HG02623 (cell line): ENCODE data around the gene DDX31.

Experiments
- ATAC-seq: cut with Tn5 transposase; IDR thresholded peaks from one replicate; pipeline ENCODE4 v1.9.1; 2021; ENCODE audit warnings: moderate library complexity; ENCODE audit not compliant: unreplicated experiment

The DDX31 gene

DNA sequence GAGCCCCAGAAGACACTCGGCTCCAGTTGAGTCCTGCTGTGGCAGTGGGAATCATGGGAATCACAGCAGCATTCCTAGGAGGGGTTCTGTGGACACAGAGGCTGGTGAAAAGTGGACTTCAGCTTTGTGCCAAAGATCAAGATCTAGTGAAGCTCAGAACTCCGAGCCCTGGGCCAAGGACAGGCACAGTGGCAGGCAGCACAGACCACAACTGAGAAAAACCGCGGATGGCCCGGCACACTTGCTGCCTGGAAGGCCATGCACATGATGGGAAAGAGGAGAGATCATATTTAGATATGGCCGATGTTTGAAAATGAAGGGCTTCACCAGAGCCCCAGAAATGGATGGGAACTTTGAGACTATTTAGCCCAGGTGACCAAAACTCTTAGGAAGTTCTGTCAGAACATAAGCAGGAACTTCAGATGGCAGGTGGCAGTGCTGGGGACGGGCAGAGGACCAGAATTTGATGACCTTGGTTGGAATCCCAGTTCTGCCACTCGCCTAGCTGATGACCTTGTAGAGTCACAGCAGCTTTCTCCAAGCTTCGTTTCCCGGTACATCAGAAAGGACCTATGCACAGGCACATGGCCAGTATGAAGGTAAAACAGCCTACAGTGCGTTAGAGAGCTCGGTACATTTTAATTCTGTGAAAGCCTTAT is 69.3 kb downstream of the DDX31 start:
- no peak for ATAC-seq

DNA sequence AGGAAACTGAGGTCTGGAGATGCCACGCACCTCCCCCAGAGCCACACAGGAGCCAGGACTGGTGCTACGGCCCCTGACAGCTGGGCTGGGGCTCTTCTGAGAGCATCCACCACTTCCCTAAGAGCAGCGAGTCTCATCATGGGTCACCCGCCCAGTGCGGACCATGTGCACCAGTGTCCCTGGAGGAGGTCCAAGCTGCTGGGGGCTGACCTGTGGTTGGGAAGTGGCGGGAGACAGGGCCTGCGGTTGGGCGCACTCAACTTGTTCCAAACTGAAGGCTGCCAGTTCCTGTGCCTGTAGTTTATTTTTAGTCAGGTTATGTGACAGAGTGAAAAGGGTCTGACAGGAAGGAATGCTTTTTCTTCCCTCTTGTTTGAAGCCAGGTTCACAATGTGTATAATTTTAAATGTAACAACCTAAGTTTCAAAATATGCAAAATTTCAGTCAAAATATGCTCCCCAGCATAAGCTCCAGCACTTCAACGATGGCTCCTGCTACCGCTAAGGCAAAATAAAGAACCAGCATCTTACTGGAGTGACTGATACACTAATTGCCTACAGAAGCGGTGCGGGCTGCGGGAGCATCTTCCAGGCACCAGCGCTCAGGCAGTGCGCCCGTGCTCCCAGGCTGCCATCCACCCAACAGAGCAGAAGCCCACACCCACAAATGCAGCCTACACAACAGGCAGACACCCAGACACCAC is 72.6 kb downstream of the DDX31 start:
- no peak for ATAC-seq

DNA sequence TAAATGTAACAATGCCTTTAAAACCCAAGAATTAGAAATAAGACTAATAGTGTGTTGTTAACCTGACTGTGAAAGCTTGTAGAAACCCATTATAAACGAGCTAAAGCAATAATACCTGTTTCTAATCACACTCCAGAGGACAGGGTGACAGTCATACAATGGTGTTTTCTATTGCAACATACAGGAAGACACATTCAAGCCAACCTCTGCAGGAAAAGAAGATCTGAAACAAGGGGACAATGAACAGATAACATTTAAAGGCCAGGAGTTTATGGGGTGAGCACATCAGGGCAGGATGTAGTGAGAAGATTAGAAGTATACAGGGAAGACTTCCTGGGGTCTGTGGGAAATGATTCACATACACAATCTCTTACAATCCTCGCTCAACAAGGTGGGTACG is 73.6 kb downstream of the DDX31 start:
- ATAC-seq, result no peak

DNA sequence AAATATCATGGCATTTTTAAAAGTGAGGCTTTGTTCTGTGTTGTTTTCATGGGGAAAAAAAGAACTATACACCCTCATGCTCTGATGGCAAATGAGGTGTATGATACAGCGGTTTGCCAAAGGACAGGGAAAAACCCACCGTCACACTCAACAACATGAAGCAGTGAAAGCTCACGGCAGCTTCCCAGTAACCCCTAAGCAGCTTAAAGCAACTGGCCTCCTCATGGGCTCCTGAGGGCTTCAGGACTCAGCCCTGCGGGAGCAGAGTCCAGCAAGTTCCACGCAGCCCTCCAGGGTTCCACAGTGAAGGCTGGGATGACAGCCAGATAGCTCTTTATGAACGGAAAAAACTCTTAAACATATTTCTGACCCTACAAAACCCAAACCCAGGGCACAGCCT is 74.5 kb downstream of the DDX31 start:
- ATAC-seq, result no peak

DNA sequence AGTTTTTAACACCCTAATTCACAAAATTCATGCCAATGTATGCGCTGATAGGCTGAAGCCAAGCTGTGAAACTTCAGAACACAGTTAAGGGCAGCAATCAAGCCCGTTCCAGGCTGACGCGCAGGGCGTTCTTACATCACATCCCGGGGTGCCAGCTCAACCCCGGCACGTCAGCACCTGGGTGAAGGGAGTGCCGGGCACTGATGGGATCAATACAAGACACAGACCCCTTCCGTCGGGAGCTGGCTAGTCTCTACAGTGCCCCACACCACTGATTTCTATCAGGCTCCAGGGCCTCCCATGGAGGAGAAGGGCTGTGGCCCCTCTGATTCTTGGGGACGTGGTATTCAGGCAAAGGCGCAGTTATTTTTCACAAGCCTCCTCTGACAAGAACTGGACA is 75.4 kb downstream of the DDX31 start:
- no peak for ATAC-seq

DNA sequence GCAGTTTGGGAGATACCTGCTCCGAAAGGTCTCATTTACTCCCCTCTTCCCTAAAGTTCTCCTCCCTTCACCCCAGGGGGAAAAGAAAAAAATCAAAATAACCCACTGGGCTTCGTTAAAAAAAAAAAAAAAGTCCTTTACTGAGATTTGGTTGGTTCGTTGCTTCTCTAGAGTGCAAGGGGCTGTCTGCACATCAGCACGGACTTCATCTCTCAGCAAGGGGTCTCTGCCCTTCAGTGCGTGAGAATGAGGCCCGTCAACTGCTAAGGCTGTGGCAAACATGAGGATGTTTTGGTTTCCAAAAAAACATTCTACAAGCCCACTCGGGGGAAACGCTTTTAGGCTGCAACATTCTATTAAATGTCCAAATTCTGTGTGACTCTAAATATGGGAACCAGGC is 77.3 kb downstream of the DDX31 start:
- ATAC-seq, result no peak

DNA sequence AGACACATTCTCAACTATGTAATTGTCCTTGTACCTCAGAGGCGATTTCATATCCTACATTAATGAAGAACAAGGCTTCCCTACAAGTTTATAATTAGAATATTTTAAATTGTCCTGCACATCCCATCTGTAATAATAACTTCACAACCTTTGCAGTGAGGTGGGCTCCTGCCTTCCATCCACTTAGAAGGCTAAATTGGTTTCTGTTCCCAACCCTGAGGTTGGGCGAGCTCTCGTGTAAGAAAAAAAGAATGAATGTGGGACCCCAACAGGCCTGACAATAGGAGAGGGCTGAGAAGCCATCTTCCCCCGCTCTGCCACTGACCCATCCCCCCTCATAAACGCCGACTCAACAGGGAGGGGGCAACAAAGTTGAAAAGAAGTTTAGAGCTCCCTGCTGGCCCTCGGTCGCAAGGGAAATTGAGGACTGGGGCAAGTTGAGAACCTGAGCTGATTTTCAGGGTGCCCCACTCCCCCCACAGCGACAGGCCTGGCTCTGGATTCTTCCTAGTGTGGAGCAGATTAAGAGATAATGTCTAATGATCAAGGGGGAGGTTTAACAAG is 78.0 kb downstream of the DDX31 start:
- no peak for ATAC-seq

DNA sequence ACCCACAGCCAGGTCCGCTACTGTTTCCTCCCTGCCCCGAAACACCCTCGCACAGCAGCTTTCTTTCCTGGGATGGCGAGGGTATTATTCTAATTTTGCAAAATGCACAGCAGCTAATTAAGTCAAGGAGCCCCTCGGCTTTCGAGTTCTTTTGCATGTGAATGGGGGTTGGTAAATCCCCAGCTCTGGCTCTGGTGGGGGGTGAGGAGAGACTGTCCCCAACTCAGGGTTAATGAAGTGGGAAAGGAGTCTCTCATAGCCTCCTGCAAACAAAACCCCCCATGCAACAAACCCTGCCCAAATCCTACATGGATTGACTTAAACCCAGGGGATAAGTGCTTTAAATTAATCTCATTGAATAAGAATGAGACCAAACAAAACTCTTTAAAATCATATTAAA is 78.5 kb downstream of the DDX31 start:
- no peak for ATAC-seq

DNA sequence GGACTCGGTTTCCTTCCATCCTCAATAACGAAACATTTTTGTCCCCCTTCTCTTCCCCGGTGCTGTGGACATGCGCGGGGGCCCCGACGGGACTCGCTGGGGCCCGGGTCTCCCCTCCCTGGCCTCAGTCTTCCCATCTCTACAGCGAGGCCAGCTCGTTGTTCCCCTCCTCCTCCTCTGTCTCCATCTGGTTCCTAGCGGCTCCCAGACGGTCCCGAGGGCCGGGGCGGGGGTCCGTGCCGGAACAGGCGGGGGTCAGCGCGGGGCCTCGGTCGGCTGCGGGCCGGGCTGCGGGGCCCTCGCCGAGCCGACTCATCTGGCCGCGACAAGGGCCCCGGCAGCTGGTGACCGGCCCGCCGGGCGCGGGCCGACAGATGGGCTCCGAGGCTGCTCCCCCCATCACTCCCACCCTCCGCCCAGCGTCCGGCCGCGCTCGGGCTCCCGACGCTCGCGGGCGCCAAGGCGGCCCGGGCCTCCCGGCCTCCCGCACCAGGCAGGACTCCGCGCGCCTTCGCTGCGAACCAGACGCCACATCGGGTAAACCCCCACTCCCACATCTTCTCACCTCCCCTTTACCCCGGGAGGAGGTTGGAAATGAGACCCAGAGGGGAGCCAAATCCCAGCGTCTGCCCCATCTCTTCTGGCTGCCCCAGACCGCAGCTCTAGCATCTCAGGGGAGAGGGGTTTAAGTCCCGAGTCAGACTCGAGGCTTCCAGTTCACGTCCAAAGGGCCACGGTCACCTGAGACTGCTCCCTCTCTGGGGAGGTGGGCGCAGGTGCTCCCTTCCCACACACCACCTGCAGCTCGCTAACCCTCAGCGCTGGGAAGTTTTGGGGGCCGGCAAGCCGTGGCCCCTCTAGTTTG is 79.2 kb downstream of the DDX31 start:
- ATAC-seq, result no peak

DNA sequence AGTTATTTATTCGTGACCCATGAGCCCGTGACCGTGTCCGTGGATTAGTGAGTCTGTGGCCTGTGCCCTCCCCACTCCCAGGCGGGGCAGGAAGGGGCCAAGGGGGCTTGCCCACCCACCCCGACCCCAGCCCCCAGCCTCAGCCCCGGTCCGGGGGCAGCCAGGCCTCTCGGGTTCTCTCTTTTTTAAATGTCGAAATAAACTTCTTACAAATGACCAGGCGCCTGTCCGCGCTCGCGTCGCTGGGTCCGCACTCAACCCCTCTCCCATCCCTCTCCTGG is 79.8 kb downstream of the DDX31 start:
- ATAC-seq, result no peak

DNA sequence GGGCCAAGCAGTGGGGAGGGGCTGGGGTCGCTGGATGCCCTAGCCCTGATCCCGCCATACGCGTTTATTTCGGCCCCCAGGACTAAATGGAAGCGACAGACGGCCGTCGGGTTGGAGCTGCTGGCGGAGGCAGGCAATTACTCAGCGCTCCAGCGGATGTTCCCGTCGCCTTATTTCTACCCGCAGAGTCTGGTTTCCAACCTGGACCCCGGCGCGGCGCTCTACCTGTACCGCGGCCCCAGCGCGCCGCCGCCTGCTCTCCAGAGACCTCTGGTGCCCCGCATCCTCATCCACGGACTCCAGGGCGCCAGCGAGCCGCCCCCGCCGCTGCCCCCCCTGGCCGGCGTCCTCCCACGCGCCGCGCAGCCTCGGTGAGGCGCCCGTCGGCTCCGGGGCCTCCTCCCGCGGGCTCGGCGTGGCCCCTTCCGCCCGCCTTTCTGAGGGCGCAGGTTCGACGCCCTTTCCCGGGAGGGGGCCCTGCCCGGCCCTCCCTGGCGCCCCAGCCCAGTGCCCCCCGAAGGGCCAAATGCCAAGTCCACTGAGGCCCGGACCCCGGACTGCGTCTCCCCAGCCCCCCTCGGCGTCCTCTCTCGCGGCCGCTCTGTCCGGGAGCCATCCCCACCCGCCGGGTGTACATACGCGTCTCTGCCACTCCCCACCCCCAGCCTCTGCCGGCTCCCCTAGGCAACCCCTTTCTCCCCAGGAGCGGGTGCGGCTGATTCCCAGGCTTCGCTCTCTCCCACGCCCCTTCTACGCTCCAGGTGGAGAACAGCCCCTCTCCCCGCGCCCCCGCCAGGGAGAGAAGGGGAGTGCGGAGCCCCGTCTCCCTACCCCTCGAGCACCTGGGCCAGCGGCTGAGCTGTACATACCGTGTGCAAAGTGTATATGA is 80.4 kb downstream of the DDX31 start:
- no peak for ATAC-seq

DNA sequence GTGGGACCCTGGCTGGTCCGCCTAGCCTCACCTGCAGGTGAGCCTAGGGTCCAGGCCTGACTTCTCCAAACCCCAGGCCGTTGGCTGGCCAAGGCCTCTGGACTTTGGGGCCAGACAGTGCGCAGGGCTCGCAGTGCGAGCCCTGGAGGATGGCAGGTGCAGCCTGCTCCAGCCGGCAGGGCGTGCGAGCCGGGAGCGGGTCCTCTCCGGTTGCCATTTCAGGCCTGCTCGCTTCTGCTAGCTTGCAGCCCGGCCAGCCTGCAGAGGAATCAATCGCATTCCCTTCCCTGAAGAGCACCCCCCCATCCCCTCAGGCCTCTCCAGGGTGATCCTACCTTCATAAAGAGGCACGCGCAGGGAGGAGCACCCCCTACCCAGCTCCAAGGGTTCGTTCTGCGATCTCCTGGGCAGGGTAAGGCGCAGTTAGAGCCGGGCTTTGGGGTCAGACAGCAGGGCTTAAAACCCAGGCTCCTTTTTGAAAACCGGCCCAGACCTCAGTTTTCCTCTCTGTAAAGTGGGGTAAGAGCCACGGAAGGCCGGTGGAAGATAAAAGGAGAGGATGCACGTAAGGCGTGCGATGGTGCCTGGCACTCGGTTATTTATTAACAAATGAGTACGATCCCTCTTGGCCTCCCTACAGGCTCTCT is 81.2 kb downstream of the DDX31 start:
- ATAC-seq, result no peak

DNA sequence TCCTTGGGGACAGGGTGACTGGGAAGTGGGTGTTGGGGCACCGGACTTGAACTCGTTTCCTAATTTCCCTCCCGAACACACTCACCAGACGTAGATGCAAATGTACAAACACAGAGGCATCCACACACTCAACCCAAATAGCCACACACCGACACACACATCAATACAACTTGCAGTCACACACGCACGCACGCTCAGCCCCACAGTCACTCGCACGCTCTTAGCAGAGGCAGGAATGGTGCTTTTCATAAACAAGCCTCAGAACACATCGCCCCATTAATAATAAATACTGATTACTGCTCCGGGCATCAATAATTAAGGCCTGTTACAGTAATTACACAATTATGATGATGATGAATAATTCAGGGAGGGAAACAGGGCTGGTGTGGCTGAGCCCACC is 81.7 kb downstream of the DDX31 start:
- no peak for ATAC-seq

DNA sequence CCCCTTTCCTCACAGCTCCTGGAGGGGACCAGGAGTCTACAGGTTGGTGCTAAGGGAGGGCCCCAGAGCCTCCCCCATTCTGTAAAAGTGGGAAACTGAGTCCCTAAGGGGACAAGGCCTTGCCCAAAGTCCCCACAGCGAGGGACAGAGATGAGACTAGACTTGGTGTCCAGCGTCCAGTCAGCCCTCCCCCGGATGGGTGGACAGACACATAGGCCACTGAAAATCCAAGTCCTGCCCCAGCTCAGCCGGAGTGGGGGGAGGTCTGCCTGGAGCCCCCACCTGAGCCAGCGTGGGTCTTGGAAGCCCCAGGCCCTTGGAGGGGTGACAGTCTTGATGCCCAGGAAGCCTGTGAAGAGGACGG is 82.2 kb downstream of the DDX31 start:
- ATAC-seq, result no peak

DNA sequence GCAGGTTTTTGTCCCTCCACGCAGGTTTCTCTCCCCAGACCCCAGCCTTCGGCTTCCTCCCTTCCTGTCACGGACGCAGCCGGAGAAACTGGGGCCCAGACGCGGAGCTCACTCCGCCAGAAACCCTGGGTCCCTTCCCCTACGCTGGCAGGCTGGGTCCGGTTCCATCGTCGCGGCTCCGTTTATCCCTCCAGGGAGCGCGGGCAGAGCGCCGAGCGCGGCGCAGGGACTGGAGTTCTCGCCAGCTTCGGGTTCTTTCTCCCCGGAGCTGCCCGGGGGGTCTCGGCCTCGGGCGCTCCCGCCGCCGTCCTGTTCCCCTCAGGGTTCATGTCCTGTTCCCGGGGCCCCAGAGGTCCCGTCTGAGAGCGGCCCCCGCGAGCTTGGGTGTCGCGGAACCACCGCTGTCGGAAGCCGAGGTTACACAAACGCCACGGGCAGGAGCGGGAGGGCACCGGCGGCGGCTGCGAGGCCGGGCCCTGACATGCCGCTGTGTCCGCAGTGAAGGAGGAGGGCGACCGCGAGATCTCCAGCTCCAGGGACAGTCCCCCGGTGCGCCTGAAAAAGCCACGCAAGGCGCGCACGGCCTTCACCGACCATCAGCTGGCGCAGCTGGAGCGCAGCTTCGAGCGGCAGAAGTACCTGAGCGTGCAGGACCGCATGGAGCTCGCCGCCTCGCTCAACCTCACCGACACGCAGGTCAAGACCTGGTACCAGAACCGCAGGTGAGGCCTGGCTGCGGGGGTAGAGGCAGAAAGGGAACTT is 82.8 kb downstream of the DDX31 start:
- no peak for ATAC-seq

DNA sequence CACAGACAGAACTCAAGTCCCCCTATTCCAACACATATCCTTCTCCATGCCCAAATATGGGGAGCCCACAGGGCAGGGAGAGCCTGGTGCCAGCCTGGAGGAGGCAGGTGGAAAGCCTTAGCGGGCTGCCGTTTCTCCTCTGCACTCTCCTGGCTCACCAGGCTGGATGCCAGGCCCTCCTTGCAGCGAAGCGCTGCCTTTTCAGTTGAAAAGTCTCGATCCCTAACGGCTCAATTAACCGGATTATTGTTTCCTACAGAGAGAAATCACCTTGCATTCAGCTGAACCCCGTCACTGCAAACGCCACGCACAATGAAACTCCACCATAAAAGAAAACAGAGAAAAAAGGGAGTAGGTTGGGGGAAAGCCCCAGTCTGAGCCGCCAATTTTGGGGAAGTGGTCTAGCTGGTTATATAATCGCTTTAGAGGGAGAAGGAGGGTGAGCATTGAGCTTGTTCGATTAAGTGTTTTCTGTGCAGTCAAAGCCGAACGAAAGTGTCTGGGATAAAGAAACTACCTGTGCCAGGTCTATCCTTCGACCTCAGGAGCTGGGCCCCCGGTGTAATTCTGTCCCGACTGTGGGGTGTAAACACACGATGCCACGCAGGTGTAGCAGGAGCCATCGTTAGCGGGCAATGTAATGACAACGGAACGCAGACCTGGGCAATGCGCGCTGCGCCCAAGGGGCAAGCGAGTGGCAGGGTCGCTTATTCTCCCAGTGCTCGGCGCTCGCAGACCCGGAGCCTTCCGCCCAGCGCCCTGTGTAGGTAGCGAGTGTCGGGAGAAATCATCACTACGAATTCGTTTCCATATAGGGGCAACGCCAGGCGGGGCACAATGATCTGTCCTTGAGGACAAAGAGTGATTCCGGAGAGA is 83.6 kb downstream of the DDX31 start:
- ATAC-seq, result no peak

DNA sequence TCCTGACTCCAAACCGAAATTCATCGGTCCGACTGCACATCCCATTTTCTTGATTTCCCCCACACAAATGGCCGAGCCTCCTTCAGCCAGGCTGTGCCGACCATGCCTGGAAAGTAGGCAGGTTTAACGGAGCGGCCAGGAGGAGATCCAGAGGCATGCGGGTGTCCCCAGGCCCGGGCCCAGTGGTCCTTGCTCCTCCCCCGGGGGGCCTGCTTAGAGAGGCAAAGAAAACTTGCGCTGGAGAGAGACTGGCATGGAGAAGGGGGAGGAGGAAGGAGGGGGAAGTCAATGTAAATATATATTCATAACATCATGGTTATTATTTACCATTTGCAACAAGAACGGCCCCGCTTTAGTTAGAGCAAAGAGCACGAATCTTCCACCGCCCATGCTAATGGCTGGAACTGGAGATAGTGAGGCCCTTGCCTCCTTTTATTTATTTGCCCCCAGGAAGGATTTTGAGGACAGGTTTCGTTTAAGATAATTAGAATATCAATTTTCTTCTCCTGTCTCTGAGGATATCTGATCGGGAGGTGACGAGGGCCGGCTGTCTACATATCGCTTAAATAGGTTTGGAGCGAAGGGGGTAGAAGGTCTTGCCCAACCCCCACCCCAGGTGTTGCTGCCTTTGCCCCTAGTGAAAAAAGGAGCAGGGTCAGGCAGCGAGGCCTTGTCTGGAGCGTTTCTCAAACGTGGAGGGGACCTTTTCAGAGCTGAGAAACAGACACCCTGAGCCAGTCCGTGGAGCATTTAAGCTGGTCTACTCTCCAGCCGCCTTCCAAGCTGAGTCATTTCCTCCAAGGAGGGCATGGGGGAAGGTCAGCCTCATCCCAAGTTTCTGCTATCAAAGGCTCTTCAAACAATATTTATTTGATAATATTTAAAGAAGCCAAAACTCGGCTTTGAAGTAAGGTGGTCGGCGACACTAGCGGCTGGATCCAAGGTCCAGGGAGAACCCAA is 84.9 kb downstream of the DDX31 start:
- ATAC-seq, result no peak
